ENCODE results near the gene POLH.

DNA sequence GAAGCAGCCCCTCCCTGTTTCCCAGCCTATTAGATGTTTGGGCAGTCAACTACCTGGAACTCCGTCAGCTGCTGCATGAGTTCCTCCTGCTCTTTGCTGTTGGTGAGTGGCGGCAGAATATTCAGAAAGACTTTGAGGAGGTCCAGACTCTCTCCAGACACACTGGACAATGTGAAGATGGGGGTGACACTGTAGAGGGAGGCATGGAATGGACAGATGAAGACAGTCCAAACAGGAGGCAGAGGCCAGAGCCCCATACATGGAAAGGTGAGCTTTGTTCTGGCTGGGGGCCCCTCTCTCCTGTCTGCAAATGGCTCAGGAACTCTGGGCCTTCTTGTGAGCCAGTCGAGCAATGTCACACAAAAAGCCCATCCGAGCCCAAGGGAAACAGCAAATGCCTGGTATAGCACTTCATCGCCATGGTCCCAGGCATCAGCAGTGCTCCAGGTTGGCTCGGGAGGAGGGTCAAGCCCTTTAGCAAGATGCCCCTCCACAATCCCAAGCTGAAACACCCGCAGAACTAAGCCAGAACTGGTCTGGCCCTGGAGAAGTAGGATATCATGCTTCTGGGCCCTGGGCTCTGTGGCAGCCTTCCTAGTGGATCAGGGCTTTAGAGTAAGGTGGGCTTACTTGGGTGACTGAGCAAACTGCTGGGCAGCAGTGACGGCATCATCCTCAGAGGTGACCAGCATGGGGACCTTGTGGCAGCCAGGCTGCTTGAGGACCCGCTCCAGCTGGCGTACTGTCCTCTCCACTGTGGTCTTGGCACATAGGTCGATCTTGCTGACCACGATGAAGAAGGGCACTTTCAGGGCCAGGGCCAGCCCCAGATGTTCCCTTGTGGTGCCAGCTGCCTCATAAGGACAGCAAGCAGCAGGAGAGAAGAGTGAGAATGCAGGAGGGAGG, 48.1 kb downstream of the POLH start:
- TF ChIP-seq, protein P1, sequence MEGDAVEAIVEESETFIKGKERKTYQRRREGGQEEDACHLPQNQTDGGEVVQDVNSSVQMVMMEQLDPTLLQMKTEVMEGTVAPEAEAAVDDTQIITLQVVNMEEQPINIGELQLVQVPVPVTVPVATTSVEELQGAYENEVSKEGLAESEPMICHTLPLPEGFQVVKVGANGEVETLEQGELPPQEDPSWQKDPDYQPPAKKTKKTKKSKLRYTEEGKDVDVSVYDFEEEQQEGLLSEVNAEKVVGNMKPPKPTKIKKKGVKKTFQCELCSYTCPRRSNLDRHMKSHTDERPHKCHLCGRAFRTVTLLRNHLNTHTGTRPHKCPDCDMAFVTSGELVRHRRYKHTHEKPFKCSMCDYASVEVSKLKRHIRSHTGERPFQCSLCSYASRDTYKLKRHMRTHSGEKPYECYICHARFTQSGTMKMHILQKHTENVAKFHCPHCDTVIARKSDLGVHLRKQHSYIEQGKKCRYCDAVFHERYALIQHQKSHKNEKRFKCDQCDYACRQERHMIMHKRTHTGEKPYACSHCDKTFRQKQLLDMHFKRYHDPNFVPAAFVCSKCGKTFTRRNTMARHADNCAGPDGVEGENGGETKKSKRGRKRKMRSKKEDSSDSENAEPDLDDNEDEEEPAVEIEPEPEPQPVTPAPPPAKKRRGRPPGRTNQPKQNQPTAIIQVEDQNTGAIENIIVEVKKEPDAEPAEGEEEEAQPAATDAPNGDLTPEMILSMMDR (IDR thresholded peaks at IDR 0.05): no peak
- no peak for TF ChIP-seq POLR2A (IDR thresholded peaks at IDR 0.05)
